Measurements from ENCODE around the gene NUDCD3.
"Not testable (repeated sequence)": the region's sequence is repeated elsewhere in the genome, so short reads cannot be mapped to it uniquely, and the experiment has no call there.

The NUDCD3 gene

GRCh38 chr7:44445986-44446671 is 44.3 kb downstream of the NUDCD3 start:
- no peak for DNase-seq

- DNase-seq: no peak
These were observed 49.4 kb downstream of the NUDCD3 start for GRCh38 chr7:44441079-44441478.

GRCh38 chr7:44440577-44441078 is 49.8 kb downstream of the NUDCD3 start:
- no peak for DNase-seq

GRCh38 chr7:44439926-44440325 is 50.5 kb downstream of the NUDCD3 start:
- DNase-seq: no peak

- no peak for DNase-seq
These were observed 51.6 kb downstream of the NUDCD3 start for GRCh38 chr7:44438816-44439215.

- no peak for DNase-seq
These were observed 56.3 kb downstream of the NUDCD3 start for GRCh38 chr7:44434201-44434600.

GRCh38 chr7:44433255-44434022 is 57.0 kb downstream of the NUDCD3 start:
- DNase-seq: no peak

GRCh38 chr7:44432381-44432977 is 58.0 kb downstream of the NUDCD3 start:
- DNase-seq: no peak

- DNase-seq: no peak
These were observed 59.3 kb downstream of the NUDCD3 start for GRCh38 chr7:44431091-44431608.

- no peak for DNase-seq
These were observed 60.4 kb downstream of the NUDCD3 start for GRCh38 chr7:44430054-44430453.

GRCh38 chr7:44424762-44425161 is 65.7 kb downstream of the NUDCD3 start:
- not testable (repeated sequence) for DNase-seq

GRCh38 chr7:44416941-44417340 is 73.5 kb downstream of the NUDCD3 start:
- no peak for DNase-seq

GRCh38 chr7:44415510-44415909 is 74.9 kb downstream of the NUDCD3 start:
- DNase-seq: no peak

- no peak for DNase-seq
These were observed 75.4 kb downstream of the NUDCD3 start for GRCh38 chr7:44415047-44415446.

GRCh38 chr7:44411306-44411705 is 79.2 kb downstream of the NUDCD3 start:
- DNase-seq: no peak

GRCh38 chr7:44408596-44408995 is 81.9 kb downstream of the NUDCD3 start:
- DNase-seq: no peak

- DNase-seq: no peak
These were observed 86.7 kb downstream of the NUDCD3 start for GRCh38 chr7:44403775-44404174.

- no peak for DNase-seq
These were observed 87.2 kb downstream of the NUDCD3 start for GRCh38 chr7:44403176-44403759.

- no peak for DNase-seq
These were observed 87.9 kb downstream of the NUDCD3 start for GRCh38 chr7:44402401-44403060.

GRCh38 chr7:44401692-44402091 is 88.8 kb downstream of the NUDCD3 start:
- DNase-seq: no peak

GRCh38 chr7:44400033-44400511 is 90.4 kb downstream of the NUDCD3 start:
- no peak for DNase-seq

- DNase-seq: no peak
These were observed 91.4 kb downstream of the NUDCD3 start for GRCh38 chr7:44398953-44399574.

All from GDM1 (cell line).